Stimulated activated CD4-positive, alpha-beta T cell treated with anti-CD3 and anti-CD28 coated beads, TNF-alpha, amount 100 ng/mL, for 4 hours (primary cell): ENCODE data around the gene SYS1.

ENCODE experiments used
- DNase-seq, 3 experiments: peaks; one replicate each; pipeline ENCODE4 v3.0.0-alpha.2; 2020; ENCODE audit warnings: low read depth in 3 of 3

Gene SYS1

GRCh38 chr20:45362804-45363610, at the start of gene SYS1:
TSS of gene SYS1 (plus strand) at chr20:45363156. CDS start at chr20:45363532, 376 bp downstream.
- DNase-seq, result peak; percentile 97 to 98 (median 98)

- no peak for DNase-seq
These were observed 49.0 kb upstream of the SYS1 start for GRCh38 chr20:45313943-45314342.

DNA sequence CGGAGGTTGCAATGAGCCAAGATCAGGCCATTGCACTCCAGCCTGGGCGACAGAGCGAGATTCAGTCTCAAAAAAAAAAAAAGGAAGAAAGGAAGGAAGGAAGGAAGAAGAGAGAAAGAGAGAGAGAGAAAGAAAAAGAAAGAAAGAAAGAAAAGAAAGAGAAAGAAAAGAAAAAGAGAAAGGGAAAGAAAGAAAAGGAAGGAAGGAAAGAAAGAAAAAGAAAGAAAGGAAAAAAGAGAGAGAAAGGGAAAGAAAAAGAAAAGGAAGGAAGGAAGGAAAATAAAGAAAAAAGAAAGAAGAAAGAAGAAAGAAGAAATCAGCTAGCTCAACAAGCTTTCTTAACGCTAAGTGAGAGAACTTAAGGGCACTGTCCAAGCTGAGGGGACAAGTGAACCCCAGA, 47.3 kb upstream of the SYS1 start:
- no peak for DNase-seq

- DNase-seq, result no peak
These were observed 46.5 kb upstream of the SYS1 start for GRCh38 chr20:45316150-45317080.

- no peak for DNase-seq
These were observed 45.1 kb upstream of the SYS1 start for GRCh38 chr20:45317826-45318225.

DNA sequence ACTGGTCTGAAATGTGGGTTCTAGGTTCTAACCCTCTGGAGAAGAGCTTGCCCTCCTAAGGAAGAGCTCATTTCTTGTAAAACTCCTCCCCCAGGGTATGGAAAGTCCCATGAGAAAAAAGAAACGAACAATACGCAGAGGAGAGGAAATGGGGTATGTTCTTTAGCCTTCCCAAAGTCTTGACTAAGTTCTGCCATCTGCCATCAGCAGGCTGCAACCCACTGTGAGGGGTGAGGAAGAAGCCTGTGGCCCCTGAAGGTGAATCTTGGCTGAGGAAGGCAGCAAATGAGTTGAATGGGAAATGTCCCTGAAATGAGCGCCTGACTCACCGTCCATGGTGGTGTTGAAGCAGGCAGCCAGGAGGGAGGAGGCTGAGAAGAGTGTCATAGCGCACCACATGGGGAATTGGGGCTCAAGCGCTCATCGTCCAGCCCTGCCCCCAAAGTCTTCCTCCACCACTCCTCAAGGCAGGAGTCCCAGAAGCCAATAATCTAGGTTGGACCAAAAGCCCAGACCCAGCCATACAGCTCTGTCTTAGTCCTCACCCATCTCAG, 44.5 kb upstream of the SYS1 start:
- DNase-seq, result no peak

DNA sequence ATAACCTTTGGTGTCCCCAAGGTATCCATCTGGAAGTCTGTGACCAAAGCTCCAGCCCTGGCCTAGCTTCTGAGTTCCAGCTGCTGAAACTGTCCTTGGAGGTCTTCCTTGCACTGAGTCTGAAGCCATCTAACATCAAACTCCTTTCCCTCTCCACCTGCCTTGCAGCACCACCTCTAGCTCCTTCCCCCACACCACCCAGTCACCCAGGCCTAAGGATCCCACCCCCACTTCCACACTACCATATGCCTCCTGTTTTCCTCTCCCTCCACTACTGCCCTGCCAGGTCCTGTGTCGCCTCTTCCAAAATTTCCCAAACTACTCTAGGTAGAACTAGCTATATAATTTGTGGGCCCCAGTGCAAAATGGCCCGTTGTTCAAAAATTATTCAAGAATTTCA, 44.0 kb upstream of the SYS1 start:
- no peak for DNase-seq

GRCh38 chr20:45320948-45321595, 41.9 kb upstream of the SYS1 start:
- DNase-seq, result no peak

DNA sequence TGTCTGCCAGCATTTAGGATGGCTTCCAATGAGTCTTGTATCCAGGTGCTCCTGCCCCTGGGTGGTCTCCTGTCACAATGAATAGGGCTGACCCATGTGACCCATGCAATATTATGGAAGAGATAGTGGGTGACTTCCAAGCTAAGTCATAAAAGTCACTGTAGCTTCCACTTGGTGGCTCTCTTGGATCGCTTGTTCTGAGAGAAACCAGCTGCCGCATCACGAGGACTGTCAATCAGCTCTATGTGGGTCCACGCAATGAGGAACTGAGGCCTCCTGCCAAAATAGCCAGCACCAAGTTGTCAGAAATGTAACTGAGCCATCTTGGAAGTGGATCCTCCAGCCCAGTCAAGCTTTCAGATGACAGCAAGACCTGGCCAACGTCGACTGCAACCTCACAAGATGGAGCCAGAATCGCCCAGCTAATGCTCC, 40.0 kb upstream of the SYS1 start:
- no peak for DNase-seq

GRCh38 chr20:45323731-45324130, 39.2 kb upstream of the SYS1 start:
- DNase-seq, result no peak

DNA sequence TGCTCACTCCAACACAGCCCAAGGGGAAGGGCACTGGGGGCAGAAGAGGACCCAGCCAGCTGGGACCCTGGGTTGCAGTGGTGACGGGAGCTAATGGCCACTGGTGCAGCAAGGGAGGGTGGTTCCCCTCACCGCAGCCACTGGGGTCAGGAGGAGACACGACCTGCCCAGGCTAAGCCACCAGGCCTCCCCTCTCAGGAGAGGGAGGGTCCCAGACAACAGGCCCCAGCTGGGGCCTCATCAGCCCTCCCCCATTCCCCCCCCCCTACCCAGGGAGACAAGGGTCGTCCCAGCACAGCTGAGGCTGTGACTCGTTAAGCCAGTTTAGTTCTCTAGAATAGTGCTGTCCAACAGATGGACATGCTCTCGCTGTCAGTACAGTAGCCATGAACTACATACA, 37.6 kb upstream of the SYS1 start:
- no peak for DNase-seq

GRCh38 chr20:45328451-45328850, 34.5 kb upstream of the SYS1 start:
- DNase-seq, result no peak

DNA sequence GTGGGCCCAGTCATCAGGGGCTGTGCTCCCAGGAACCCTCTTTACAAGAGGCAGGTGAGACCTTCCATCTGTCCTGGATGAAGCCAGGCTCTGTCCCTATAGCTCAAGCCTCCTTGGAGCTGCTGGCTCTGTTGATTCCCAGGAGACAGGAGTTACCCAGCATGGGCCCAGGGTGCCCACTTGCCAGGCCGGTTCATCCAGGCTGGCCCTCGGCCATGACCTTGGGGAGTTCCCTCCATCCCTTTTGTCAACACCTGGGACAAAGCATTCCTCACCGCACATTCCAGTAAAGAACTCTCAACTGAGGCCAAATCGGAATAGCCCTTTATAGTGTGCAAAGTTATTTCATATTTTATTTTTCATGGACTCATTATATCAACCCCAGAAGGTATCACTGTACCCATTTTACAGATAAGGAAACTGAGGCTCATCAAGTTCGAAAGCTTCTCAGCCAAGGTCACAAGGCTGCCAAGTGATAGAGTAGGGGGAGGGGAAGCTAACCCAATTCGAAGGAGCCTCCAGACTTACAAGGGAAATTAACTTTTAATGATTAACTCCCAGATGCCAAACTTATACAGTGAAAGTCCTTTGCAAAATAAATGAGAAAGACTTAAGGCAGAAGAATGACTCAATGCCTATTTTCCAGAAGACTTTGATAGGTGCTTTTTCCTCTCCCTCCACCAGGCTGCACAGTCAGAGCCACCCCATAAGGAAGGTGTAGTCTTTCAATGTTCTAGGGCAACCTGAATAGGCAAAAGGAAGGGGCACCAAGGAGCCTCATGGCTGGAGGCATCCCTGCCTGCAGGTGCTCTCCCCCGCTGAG, 33.2 kb upstream of the SYS1 start:
- no peak for DNase-seq

DNA sequence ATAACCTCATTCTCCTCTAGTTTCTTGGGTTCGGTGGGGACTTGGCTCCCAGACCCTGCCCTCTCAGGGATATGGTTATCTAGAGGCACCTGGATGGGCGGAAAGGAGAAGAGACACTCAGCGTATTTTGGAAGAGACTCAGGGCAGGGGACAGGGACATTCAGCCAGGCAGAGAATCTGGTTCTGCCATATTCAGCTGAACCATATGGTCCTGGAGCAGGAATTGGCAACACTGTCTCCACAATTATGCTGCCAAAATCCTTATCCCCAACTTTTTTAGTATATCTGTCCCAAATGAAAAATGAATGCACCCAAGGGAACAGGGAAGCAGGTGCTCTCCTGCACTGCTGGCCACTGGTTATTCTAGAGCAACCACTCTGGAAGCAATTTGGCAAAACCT, 32.5 kb upstream of the SYS1 start:
- DNase-seq, result no peak

DNA sequence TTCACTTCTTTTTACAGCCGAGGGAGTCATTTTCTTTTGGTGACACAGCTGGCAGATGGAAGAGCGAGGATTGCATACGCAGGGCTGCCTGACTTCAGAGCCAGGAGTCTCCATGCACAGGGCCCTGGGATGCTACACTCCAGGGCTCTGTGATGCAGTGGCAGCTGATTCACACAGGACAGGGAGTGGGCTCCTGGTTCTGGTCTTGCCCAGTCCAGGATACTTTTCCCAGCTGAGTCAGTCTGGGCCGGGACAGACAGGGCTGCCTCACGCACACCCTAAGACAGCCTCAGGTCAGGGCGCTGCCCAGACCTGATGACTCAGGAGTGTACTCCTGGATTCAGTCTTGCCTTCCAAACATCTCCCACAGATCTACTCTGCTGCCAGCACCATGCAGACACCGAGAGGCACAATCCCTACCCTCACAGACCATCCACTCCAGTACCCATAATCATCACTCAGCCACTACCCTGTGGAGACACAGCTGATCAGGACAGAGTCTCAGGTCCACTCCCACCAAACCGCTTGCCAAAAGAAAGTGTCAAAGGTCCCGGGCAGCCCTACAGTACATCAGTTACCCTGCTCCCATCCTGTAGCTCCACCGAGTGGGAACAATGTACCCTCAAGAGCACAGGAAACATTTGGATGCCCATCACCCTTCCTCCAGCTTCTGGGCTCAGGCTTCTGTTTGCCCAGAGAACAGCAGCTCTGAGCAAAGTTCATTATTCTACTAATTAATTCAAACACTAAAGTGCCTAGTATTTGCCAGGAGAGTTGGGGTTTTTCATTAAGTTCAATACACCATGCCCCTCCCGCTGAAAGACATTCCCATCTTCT, 26.2 kb upstream of the SYS1 start:
- no peak for DNase-seq

- no peak for DNase-seq
These were observed 25.4 kb upstream of the SYS1 start for GRCh38 chr20:45337367-45338120.

GRCh38 chr20:45338121-45339030, 24.6 kb upstream of the SYS1 start:
- DNase-seq, result no peak

- no peak for DNase-seq
These were observed 23.9 kb upstream of the SYS1 start for GRCh38 chr20:45339084-45339483.
